HG03175 (cell line): ENCODE results near the gene C11orf21.

Experiments used
- ATAC-seq: cut with Tn5 transposase; IDR thresholded peaks from one replicate; pipeline ENCODE4 v1.9.1; 2021; ENCODE audit warnings: mild to moderate bottlenecking, moderate library complexity; ENCODE audit not compliant: unreplicated experiment

The C11orf21 gene

DNA sequence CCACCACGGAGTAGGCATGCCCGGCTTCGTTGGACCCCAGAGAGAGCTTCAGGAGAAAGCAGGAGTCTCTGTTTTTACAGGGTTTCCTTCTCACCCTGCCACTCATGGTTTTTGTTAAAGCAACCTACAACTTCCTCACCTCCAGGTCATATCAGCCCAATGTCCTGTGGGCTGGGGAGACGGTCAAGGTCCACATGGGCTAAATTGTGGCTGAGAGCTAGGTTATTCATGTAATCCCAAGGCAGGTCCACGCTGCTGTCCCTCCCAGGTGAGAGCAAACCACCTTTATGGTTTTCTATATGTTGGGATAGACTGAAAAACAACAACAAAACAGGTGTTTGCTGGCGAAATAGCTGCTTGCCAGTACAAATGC, 19.6 kb upstream of the C11orf21 start:
- ATAC-seq = no peak

DNA sequence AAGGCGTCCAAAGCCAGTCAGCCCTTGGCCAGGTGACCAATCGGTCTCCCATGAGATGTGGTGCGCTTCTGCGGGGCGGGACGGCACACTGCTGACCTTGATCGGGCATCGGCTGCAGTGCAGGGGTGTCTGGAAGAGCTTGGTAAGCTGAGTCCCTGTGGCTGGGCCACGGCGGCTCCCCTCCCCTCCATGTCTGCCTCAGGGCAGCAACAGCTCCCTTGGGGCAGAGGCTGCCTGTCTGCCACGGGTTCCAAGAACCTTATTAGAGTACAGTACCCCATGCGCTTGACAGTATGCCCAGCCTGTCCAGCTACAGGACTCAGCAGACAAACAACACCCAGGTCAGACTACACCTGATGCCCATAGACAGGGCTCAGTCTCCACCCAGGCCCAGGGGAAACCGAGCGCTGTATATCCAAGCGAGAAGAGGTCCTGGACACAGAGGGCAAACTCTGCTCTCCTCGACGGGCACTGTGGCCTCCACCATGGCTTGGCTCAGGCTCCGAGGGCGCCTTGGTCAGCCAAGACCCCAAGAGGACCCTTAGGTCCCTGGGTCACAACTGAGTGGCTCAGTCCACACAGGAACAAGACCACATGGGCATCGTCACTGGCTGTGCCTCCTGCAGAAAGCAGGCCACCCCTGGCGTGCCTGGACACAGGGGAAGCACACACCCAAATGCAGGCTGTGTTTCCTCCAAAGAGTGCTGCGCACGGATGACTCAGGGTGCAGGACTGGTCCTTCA, 19.0 kb upstream of the C11orf21 start:
- ATAC-seq = no peak

DNA sequence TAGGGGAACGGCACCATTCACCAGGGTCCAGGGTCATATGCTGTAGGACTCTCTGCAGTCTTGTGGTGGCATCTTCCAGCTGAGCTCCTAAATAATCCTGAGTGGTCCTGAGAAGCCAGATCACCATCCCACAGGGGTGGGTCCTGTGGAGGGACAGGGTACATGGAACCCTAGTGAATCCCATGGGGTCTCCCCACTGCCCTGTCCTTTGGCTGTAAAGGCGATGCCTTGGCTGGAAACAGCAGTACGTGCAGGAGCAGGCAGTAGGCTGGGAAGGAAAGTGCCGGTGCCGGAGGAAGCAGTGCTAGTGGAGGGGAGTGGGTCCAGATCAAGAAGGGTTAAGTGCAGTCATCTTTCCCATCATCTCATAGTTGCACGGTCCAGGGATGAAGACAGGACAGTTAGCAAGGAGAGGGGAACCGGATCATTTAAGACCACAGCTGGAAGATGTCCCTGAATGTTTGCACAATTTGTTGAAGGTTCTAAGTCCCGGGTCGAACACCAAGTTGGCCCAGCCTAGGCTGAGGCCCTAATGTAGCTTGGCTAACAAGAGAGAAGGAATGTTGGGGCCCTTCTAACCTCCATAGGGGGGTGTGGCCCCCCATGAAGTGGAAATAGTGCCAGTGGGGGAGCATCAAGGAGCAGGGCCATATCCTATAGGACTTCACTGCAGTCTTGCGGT, 18.2 kb upstream of the C11orf21 start:
- ATAC-seq = no peak

DNA sequence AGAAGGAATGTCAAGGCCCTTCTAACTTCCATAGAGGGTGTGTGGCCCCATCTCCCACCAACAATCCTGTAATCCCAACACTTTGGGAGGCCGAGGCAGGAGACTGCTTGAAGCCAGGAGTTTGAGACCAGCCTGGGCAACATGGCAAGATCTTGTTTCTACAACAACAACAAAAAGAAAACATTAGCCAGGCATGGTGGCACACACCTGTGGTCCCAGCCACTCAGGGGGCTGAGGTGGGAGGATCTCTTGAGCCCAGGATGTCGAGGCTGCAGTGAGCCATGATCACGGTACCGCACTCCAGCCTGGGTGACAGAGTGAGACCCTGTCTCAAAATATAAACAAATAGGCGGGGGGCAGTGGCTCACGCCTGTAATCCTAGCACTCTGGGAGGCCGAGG, 17.0 kb upstream of the C11orf21 start:
- ATAC-seq = no peak

DNA sequence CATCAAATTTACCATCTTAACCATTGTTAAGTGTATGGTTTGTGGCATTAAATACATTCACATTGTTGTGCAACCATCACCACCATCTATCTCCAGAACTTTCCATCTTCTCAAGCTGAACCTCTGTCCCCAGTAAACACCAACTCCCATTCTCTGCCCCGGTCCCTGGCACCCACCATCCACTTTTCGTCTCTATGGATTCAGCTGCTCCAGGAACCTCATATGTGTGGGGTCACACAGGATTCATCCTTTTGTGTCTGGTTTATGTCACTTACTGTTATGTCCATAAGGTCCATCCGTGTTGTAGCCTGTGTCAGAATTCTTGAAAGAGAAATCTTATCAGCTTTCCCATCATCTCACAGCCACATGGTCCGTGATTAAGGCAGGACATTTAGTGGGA, 16.4 kb upstream of the C11orf21 start:
- no peak for ATAC-seq

DNA sequence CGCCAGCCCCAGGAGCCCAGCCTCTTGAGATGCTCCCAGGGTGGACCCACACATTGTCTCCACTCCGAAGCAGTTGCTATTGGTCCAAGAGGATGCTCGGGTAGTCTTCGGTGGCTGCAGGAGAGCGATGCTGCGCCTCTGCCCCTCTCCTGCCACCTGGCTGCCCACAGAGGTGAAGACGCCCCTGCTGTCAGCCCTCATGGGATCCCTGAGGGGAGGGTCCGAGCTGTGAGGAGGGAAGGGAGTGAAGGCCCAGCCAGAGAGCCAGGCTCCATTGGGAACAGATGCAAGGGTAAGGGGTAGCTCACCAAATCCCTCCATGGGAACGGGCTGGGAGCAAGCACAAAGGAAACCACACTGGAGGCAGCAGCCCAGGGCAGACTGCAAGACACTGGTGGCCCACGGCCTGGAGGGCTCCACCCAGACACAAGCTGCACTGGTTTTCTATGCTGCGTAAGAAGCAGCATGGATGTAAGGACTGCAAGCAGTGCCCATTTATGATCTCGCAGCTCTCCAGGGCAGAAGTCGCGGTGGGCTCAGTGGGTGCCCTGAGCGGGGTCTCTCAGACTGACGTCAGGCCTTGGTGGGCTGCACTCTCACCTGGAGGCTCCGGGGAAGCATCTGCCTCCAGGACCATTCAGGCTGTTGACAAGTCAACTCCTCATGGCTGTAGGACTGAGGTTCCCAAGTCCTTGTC, 15.8 kb upstream of the C11orf21 start:
- ATAC-seq = no peak

DNA sequence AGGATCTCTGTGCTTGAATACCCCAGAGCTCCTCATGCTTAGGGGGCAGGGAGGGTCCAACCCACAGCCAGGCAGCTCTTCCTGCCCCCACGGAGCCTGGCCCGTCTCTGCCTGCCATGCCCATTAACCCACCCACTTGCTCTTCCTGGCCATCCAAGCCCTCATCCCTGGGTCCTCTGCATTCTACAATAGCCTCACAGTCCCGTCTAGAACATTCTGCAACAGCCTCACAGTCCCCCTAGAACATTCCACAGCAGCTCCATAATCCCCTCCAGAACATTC, 15.2 kb upstream of the C11orf21 start:
- ATAC-seq = no peak

DNA sequence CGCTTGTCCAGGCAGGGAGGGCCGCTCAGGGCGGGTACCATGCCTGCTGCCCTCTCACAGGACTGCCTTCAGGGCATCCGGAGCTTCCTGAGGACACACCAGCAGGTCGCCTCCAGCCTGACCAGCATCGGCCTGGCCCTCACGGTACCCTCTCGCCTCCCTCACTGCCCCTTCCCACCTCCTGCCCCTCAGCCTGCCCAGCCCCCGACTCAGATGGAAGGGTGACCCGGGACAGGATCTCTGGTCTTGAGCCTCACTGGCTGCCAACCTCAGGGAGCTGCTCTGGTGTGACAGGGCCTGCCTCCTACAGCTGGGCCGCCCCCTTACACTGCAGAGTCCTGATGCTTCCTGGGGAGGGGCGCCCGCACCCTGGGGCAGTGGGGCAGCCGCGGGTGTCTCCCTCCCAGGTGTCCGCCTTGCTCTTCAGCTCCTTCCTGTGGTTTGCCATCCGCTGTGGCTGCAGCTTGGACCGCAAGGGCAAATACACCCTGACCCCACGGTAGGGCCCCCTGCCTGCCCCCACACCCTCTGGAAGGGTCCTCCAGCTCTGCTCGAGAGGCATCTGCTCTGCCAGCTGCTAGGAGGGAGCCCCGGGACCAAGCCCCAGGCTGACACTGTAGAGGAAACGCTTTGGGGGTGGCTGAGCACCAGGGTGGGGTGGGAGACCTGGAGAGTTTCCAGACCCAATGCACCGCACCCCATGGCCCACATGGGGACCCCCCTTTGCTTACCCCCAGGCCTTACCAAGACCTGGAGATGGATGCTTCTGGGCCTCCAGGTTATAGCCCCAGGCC, 14.6 kb upstream of the C11orf21 start:
- ATAC-seq = no peak

DNA sequence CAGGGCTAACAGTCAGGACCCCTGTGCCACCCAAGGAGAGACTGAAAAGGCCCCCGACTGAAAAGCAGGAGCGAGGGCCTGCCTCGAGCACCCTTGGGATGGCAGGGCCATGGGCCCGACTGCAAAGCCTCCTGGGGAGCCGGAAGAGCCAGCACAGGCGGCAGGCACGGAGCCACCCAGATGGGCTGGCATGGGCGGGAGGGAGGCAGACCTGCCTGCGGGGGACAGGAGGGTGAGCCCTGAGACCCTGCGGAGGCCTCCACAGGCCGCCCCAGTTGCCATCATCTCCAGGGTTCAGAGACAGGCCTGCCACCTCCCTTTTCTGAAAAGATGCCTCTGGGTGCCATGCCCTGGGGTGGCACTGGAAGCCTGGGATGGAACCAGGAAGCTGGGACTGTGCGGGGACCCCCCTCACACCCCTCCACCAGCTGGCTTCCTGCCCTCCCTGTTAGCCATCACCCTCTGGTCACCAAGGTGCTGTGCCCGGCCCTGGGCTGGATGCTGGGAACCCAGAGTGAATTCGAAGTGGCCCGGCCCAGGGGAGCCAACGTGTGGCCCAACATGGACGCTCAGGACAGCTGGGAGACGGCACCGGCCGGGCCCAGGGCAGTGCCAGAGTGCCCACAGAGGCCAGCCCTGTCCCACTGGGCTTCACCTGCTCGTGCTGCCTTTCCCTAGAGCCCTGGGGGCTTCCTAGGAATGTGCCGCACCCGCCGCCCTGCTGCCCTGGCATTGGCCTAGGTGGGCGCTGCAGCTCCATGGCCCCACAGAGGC, 13.9 kb upstream of the C11orf21 start:
- ATAC-seq = no peak

DNA sequence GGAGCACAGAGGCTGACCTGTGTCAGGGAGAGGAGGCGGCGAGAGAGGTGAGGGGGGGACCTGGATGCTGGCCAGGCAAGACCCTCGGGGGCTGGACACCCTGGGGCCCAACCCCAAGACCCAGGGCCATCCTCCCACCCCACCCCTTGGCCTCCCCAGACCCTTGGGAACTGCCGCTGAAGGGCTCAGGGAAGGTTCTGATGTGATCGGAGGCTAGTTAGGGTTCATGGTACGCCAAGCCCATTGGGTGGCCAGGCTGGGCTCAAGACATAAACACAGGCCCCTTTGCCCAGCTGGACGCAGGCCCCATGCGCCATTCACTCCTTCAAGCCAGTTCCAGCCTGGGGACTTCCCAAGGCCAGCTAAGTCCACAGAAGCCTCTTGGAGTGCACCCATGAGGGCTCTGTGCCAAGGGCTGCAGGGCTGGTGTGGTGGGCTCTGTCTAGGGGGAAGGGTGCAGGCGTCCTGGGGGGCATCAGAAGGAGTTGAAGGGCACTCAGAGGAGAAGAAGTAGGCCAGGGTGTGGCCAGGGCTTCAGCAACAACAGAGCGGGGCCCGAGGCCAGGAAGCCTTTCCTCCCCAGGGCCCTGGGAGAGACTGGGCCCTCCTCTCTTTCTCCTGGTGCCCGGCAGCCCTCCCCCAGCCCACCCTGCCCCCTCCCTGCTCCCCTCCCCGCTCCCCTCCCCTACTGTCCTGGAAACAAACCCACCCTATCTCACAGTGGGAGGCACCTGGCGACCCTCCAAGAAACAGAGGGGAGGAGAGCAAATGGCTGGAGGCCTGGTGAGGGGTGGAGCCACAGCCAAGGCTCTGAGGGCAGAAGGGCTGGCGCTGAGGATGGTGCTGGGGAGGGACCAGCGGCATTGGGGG, 13.0 kb upstream of the C11orf21 start:
- no peak for ATAC-seq

DNA sequence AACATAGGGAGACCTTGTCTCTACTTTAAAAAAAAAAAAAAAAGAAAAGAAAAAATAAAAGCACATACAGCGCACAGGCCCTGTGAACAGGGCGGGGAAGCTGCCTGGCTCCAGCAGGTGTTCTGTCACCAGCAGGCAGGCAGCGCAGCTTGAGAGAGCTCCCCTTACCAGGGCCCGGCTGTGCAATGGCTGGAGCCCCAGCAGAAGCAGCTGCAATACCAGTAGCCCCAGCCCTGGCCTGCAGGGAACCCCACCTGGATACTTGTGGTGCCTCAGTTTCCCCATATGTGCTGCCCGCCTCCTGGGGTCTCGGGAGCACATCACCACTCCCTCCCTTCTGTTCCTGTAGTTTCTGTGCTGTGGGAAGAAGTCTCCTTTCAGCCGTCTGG, 12.4 kb upstream of the C11orf21 start:
- no peak for ATAC-seq

DNA sequence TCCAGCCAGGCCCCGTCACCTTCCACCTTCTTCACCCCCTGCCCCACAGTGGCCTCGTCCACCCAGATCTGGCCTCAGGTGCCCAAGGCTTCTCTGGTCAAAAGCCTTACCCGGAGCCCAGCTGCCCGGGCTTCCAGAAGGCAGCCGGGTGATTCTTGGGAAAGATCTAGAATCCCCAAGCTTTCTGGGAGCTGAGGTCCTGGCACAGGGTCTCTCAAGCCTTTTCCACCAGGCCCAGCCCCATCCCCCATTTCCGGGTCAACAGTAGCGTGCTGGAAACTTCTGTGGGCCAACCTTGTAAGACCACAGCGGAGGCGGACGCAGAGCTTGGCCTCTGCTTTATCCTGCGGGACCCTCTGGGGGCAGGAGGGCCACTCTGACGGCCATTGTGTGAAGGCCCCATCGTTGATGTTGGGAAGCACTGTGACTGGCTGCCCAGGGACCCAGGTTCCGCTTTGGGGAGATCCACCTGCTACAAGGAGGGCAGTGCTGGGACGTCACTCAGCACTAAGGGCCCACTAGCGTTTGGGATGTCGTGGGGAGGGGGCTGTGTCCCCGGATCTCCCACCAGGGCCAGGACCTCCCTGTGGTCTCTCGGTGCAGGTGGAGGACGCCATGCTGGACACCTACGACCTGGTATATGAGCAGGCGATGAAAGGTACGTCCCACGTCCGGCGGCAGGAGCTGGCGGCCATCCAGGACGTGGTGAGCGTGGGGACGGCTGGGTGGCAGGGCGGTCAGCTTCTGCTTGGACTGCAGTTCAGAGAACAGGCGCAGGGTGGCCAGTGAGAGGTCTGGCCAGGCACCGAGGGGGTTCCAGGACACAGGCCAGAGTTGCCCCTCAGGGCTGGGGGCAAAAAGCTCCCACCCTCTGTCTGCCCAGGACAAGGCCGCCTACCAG, 11.6 kb upstream of the C11orf21 start:
- no peak for ATAC-seq

DNA sequence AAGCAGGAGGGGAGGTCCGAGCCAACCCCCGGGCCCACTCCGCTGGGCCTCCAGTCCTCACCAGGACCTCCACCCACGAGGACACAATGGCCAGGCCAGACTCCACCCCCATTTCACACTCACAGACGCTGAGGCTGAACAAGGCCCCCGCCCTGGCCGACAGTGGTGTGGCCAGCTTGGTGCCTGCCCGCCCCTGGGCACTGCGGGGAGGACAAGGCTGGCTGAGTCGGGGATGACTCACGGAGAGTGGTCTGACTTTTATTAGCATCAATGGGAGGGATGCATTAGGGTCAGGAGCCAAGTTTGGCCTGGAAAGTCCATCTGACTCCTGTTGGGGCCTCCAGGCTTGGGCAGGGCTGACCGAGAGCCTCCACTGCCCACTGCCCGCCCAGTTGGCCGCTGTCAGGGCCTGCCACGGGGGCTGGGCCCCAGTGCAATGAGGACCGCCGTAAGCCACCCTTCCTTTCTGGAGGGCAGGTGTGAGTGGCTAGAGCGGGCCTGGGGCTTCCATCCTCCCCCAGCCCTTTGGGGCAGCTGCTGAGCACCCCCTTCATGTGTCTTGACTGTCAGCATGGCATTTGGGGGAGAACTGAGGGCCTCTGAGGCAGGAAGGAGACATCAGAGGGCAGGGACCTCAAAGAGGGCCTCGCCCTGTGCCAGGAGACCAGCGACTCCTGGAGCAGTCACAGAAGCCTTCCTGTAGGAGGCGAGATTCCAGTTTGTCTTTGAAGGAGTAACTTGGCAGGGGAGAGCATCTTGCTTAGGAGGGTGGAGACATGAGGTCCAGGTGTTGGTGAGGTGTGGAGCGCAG, 10.7 kb upstream of the C11orf21 start:
- no peak for ATAC-seq

DNA sequence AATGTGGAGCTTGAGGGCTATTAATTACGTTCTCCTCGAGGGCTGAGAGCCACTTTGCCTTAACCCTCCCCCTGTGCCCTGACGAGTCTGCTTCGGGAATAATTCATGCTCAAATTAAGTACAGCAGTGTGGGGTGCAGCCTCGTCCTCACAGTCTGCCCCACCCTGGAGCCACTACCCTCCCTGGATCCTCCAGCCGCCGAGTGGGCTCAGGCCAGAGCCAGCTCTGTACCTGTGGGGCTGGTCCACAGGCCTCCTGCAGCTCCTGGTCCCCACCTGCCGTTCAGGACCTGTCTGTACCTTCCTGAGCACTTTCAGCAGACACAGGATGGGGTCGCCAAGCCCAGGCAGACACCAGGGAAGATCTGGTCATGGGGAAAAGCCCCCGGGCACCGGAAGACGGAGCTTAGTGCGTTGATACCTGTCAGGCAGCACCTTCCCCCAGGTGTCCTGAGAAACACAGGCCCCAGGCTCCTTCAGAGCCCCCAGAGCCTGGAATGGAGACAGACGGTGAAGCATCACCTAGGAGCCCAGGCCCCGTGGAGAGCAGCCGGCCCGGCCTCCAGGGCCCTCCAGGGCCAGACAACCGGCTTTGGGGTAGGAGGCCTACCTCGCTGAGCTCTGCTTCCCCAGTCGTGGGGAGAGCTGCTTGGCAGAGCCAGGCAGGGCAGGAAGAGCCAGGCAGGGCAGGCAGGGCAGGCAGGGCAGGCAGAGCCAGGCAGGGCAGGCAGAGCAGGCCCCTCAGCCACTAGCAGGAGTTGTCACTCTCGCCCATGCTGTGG, 9.8 kb upstream of the C11orf21 start:
- ATAC-seq = no peak

DNA sequence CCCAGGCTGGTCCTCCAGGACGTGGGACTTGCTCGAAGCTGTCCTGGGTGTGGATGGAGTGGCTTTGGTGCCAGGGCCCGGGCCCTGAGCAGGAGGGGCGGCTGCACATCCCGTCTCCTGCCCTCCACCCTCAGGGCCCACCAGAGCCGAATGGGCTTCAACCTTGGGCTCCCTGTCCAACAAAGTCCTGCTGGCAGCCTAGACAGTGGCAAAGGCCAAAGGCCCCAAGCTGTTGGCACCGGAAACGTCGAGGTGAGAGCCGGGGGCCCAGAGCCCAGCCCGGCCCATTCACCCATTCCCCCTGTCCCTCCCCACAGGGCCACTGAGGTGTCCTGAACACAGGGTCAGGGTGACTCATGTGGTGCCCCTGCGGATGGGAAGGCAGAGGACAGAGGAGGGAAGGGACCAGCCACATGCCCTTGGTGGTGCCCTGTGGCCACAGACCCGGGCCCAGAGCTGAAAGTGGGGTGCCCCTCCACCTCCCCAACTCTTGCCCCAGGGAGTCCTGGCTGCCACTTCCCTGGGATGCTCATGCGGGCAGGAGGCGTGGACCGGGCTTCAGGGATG, 9.2 kb upstream of the C11orf21 start:
- no peak for ATAC-seq

DNA sequence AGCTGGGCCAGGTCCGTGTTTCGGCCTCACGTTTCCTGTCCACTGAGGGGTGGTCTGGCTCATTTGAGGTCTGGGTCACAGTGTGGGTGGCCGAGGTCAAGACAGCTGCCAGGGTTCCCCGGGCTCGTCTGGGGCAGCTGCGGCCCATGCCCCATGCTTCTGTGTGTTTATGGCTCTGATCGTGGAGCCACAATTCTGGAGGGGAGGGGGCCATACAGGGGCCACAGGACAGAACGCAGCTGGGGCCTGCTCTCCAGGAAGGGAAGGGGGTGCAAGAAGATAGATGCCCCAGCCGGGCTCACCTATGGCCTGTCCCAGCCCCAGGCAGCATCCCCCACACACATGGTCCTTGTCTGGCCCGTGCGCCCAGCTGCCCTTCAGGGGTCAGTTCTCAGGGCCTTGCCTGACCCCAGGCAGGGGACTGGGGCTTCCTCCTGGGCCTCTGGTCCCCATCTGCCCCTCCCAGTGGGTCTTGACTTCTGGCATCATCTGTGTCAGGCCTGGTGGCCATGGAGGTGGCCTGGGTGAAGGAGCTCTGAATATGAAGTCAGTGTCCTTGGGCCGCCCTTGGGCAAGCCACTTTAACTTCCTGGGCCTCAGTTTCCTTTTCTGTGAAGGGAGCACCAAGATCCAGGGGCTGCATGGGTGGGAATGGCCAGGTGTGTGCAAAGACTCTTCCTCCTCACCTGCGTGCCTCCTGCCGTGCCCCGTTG, 8.5 kb upstream of the C11orf21 start:
- ATAC-seq = no peak
